Body of pancreas (tissue), 4 donors: ENCODE results near the gene RPAIN. TPM values are rescaled to one million over a fixed set of nuclear protein-coding genes. Genes with fewer than 3 reads are reported as not detected.

ENCODE experiments used
- ATAC-seq: fragments of 150-250 bp; one replicate; pipeline ENCODE4 v1.9.1; 2016
- DNase-seq, 4 donors: peaks; one replicate each; pipeline ENCODE4 v3.0.0-alpha.2; 2019
- H3K27ac ChIP-seq, 4 donors: fragments of 200-600 bp; sonication (generic); 1 replicate in 3 of 4; 2 replicates in 1 of 4; pipeline versions ENCODE4 v1.5.1 to v1.6.1; 2016 to 2019; ENCODE audit warnings: mild to moderate bottlenecking in 1 of 4, mixed read lengths in 1 of 4, moderate library complexity in 1 of 4
- H3K27me3 ChIP-seq, 2 donors: fragments of 200-600 bp; sonication (generic); one replicate each; pipeline ENCODE4 v1.6.0; 2016; ENCODE audit warnings: mild to moderate bottlenecking in 1 of 2
- H3K36me3 ChIP-seq, 2 donors: fragments of 200-600 bp; sonication (generic); replicated peaks in 1 of 2; 2 replicates each; pipeline ENCODE4 v1.5.1; 2016; ENCODE audit warnings: low read depth in 2 of 2; ENCODE audit not compliant: insufficient read depth in 1 of 2
- H3K4me1 ChIP-seq: fragments of 200-600 bp; sonication (generic); one replicate; pipeline ENCODE4 v1.6.0; 2016
- H3K4me3 ChIP-seq, 2 donors: fragments of 200-600 bp; sonication (generic); 1 replicate in 1 of 2; 2 replicates in 1 of 2; pipeline ENCODE4 v1.5.1; 2016 to 2019
- H3K9me3 ChIP-seq, 3 donors: fragments of 200-600 bp; sonication (generic); 1 replicate in 2 of 3; 2 replicates in 1 of 3; pipeline ENCODE4 v1.5.1; 2016
- POLR2A ChIP-seq, 3 donors: fragments of 450-650 bp; IDR thresholded peaks; one replicate each; pipeline ENCODE4 v1.6.1; 2016; ENCODE audit warnings: antibody characterized with exemption in 3 of 3, mild to moderate bottlenecking in 2 of 3
- WGBS, 2 donors: methylation state at CpG; one replicate each; pipeline ENCODE4 v1.1.5; 2017; 5-methylcytosine and 5-hydroxymethylcytosine counted together
- intact Hi-C: fragments of 100-400 bp; cut with DNase I; formaldehyde crosslinking; loops from one replicate; pipeline ENCODE4 v1.15.1; 2023
- total RNA-seq, 2 donors: library from RNA; depleted of rRNA; stranded (reverse); fragments of >200 nt; gene quantifications; one replicate each; pipeline ENCODE4 v1.1.0, GENCODE V29; 2016
- TF ChIP-seq, protein P1 (sequence below), 7 experiments: fragments of 450-650 bp in 4 of 7; fragments of 200-600 bp in 3 of 7; sonication (generic) in 3 of 7; IDR thresholded peaks; one replicate each; pipeline ENCODE4 v1.5.1; 2016 to 2019; ENCODE audit warnings: antibody characterized with exemption in 7 of 7

The RPAIN gene
- total RNA-seq, 2 donors from 2014 or later, result 28.0 to 35.3 TPM

DNA sequence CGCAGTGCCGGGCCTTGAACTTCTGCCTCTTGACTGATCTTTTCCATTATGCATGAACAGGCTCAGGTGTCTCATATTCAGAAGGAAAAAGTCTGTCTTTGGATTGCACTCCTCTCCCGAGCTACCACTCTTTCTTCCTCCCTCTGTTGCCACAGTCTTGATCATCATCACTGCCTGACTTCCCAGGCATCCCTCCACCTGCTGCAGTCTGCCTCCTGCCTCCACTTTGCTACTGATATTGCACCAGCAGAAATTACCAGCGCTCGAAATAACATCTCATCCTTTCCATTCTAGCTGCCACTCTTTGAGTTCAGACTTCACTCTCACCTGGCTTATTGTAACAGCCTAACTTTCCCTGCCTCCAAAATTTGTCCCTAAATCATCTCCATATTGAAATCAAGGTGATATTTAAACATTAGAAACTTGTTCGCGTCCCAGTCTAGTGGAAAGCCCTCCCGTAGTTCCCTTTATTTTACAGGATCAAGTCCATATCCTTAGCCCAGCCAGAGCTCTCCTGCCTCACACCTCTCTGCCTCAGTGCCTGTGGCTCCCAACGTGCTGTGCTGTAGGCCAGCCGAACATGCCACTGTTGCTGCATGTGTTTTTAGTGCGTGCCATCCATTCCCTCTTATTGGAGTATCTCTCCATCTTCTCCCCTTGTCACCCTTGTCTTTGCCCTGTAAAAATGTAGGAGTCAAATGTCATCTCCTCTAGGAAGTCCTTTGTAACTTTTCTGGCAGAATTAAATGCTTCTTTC is 40.5 kb upstream of the RPAIN start:
- no peaks in the 10 kb centered on the region for H3K4me1 ChIP-seq
- ATAC-seq (no peak), DNase-seq (no peak)
- peaks cover 10 to 23% of the 10 kb centered on the region in 2 donors for H3K36me3 ChIP-seq
- no peak overlapping the region for H3K27ac ChIP-seq
- WGBS, 2 donors, result 88 to 90% methylated on average over 11 of the region's 11 CpGs
- intact Hi-C loops, result no loop called here
- TF ChIP-seq POLR2A (IDR thresholded peaks at IDR 0.05), result no peak
- TF ChIP-seq, protein P1, sequence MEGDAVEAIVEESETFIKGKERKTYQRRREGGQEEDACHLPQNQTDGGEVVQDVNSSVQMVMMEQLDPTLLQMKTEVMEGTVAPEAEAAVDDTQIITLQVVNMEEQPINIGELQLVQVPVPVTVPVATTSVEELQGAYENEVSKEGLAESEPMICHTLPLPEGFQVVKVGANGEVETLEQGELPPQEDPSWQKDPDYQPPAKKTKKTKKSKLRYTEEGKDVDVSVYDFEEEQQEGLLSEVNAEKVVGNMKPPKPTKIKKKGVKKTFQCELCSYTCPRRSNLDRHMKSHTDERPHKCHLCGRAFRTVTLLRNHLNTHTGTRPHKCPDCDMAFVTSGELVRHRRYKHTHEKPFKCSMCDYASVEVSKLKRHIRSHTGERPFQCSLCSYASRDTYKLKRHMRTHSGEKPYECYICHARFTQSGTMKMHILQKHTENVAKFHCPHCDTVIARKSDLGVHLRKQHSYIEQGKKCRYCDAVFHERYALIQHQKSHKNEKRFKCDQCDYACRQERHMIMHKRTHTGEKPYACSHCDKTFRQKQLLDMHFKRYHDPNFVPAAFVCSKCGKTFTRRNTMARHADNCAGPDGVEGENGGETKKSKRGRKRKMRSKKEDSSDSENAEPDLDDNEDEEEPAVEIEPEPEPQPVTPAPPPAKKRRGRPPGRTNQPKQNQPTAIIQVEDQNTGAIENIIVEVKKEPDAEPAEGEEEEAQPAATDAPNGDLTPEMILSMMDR (IDR thresholded peaks at IDR 0.05), result no peak
- no peaks in the 10 kb centered on the region for H3K9me3 ChIP-seq
- H3K4me3 ChIP-seq, result no peak overlapping the region
- H3K27me3 ChIP-seq, result no peaks in the 10 kb centered on the region

DNA sequence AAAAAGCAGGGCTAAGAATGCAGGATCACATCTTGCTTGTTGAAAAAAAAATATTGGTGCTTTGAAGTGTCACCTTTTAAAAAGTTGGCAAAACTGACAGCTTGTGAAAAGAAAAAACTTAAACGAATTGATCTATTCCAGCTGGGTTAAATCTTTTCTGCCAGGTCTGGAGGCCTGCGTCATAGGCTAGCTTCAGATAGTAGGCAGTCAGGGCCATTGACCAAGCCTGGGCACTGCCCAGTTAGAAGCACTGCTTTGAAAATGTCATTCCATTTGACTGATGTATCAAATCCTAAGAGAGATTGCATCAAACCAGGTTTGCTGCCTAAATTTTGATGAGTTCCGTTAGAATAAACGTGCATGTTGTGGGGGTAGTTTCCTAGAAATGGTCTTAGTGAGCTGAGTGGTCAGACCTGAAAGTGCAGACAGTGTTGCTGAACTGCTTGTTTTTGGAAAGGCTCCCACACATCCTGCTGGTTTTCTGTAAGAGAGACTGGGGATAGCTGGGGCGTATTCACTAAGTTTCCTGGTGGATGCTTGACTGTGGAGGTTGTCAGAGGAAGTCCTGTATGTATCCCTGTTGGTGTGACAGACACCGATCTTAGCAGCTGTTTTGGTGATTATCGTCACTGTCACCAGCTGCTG is 39.4 kb upstream of the RPAIN start:
- ATAC-seq (no peak), DNase-seq (no peak)
- 66 to 78% methylated on average over 7 of the region's 7 CpGs for WGBS, 2 donors
- H3K27ac ChIP-seq, result no peak overlapping the region
- intact Hi-C loops, result no loop called here
- no peak overlapping the region for H3K4me3 ChIP-seq
- H3K27me3 ChIP-seq, result no peaks in the 10 kb centered on the region
- no peaks in the 10 kb centered on the region for H3K9me3 ChIP-seq
- H3K4me1 ChIP-seq, result no peaks in the 10 kb centered on the region
- TF ChIP-seq, protein P1 (IDR thresholded peaks at IDR 0.05), result no peak
- TF ChIP-seq POLR2A (IDR thresholded peaks at IDR 0.05), result no peak
- peaks cover 10 to 32% of the 10 kb centered on the region in 2 donors for H3K36me3 ChIP-seq

DNA sequence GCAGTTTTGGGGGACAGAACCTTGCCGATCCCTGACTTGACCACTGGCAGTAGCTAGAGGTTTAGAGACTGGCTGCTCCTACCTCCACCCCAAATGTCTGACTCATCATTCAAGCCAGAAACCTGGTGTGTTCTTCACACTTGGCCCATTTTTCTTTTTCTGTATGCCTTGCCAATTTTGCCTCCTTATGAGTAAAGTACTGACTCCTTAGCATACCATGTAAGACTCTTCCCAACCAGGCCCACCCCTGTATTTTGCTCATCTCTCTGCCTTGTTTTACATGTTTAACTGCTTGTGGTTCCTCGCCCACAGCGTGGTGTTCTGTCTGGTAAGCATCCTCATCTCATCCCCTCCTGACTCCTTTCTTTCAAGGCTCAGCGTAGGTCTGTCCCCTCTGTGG is 38.4 kb upstream of the RPAIN start:
- Histone ChIP-seq H3K4me3 (no peak overlapping the region), H3K36me3 (peaks cover 9 to 34% of the 10 kb centered on the region in 2 donors), H3K27me3 (no peaks in the 10 kb centered on the region), H3K9me3 (no peaks in the 10 kb centered on the region), H3K27ac (no peak overlapping the region), H3K4me1 (no peaks in the 10 kb centered on the region)
- TF ChIP-seq POLR2A (IDR thresholded peaks at IDR 0.05), result no peak
- TF ChIP-seq, protein P1 (IDR thresholded peaks at IDR 0.05), result no peak
- ATAC-seq (no peak), DNase-seq (no peak)
- WGBS, 2 donors, result 95 to 99% methylated on average over 4 of the region's 4 CpGs
- intact Hi-C loops, result no loop called here

DNA sequence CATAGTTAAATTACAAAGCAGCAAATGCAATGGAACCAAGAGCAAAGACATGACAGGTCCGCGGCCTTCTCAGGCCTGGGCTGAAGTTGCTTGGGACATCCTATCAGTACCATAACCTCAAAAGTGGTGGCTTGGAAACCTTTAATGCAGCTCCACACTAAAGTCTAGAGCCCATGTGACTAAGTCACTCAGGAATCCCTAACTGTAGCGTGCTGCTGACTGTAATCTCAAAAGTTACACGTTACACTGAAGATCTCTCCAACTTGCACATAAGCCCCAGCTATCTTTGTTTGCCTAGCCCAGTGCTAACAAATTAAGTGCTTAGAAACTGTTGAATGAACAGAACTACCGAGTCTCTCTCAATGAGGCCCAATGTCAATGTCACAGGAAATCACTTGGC is 28.3 kb upstream of the RPAIN start:
- Histone ChIP-seq H3K9me3 (no peaks in the 10 kb centered on the region), H3K36me3 (peaks cover 10 to 57% of the 10 kb centered on the region in 2 donors), H3K4me3 (no peak overlapping the region), H3K27ac (no peak overlapping the region), H3K27me3 (no peaks in the 10 kb centered on the region), H3K4me1 (no peaks in the 10 kb centered on the region)
- intact Hi-C loops, result no loop called here
- DNase-seq (no peak), ATAC-seq (no peak)
- 72 to 79% methylated on average over 4 to 5 of the region's 5 CpGs for WGBS, 2 donors
- TF ChIP-seq POLR2A (IDR thresholded peaks at IDR 0.05), result no peak
- TF ChIP-seq, protein P1 (IDR thresholded peaks at IDR 0.05), result no peak
